Smooth muscle cell (in vitro differentiated cells): ENCODE measurements around the gene LHCGR. TPM values are rescaled to one million over a fixed set of nuclear protein-coding genes. Genes with fewer than 3 reads are reported as not detected.

ENCODE experiments used
- DNase-seq: peaks from one replicate; lab custom pipeline; 2025; ENCODE audit not compliant: unreplicated experiment; lab: John Stamatoyannopoulos, UW
- H2AFZ ChIP-seq: fragments of 200-600 bp; sonication (generic); 2 replicates; pipeline ENCODE4 v1.6.0; 2016; ENCODE audit warnings: antibody characterized with exemption, low read depth, mild to moderate bottlenecking
- H3F3A ChIP-seq: fragments of 200-600 bp; sonication (generic); 2 replicates; pipeline ENCODE4 v1.6.0; 2017; ENCODE audit warnings: antibody characterized with exemption, low read depth
- H3K27ac ChIP-seq: fragments of 200-600 bp; sonication (generic); 2 replicates; pipeline ENCODE4 v1.5.1; 2016; ENCODE audit warnings: low read depth, mild to moderate bottlenecking
- H3K27me3 ChIP-seq: fragments of 200-600 bp; sonication (generic); 2 replicates; pipeline ENCODE4 v1.6.1; 2016; ENCODE audit warnings: low read depth, mild to moderate bottlenecking
- H3K36me3 ChIP-seq: fragments of 200-600 bp; sonication (generic); 2 replicates; pipeline ENCODE4 v1.5.1; 2016; ENCODE audit warnings: low read depth
- H3K4me1 ChIP-seq: fragments of 200-600 bp; sonication (generic); 2 replicates; pipeline ENCODE4 v1.5.1; 2016; ENCODE audit warnings: low read depth
- H3K4me2 ChIP-seq: fragments of 200-600 bp; sonication (generic); 2 replicates; pipeline ENCODE4 v1.6.0; 2016; ENCODE audit warnings: mild to moderate bottlenecking
- H3K4me3 ChIP-seq: fragments of 200-600 bp; sonication (generic); 2 replicates; pipeline ENCODE4 v1.5.1; 2016; ENCODE audit warnings: mild to moderate bottlenecking
- H3K79me2 ChIP-seq: fragments of 200-600 bp; sonication (generic); 2 replicates; pipeline ENCODE4 v1.6.0; 2016; ENCODE audit warnings: low read depth, mild to moderate bottlenecking
- H3K9ac ChIP-seq: fragments of 200-600 bp; sonication (generic); 2 replicates; pipeline ENCODE4 v1.6.0; 2016; ENCODE audit warnings: low read depth
- H3K9me3 ChIP-seq: fragments of 200-600 bp; sonication (generic); replicated peaks from 2 replicates; pipeline ENCODE4 v1.5.1; 2016; ENCODE audit warnings: low read depth
- H4K20me1 ChIP-seq: fragments of 200-600 bp; sonication (generic); 2 replicates; pipeline ENCODE4 v1.6.0; 2016; ENCODE audit warnings: low read depth
- CTCF ChIP-seq: fragments of 200-600 bp; sonication (generic); IDR thresholded peaks from 2 replicates; pipeline ENCODE4 v1.5.1; 2017; ENCODE audit warnings: borderline replicate concordance, mild to moderate bottlenecking, antibody characterized with exemption; ENCODE audit not compliant: insufficient read depth, poor library complexity, severe bottlenecking
- WGBS: methylation state at CpG from one replicate; pipeline ENCODE4 v1.1.7; 2016; ENCODE audit warnings: low lambda C conversion rate; 5-methylcytosine and 5-hydroxymethylcytosine counted together
- polyA plus RNA-seq: library from polyadenylated mRNA; unstranded; fragments of >200 nt; fragmentation: Nextera tagmentation; extraction: Ambion mirVana; gene quantifications from 2 replicates; pipeline ENCODE4 v1.2.1, GENCODE V29; 2016
- total RNA-seq: library from RNA; depleted of rRNA; stranded (reverse); fragments of >200 nt; gene quantifications from 2 replicates; pipeline ENCODE4 v1.2.3, GENCODE V29; 2014

The LHCGR gene
- total and polyA plus RNA-seq, 2 experiments from 2014 or later, result not detected

DNA sequence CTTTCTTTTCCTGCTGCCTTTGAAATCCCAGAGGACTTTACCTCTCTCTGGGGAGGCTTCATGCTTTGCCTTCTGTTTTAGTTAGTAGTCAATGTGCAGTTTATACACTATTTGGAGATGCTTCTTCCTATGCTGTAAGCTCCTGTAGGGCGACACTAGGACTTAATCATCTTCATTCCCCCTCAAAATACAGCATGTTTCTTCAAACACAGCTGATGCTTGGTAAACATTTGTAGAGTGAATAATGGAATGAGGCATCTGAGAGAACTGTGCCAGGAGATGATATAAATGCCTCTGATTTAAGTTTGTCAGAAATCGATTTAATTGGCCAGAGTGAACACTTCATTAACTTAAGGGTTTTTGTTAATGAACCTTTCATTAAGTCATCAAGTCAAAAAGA is 43.4 kb downstream of the LHCGR start:
- Histone ChIP-seq H3K79me2 (no peaks in the 10 kb centered on the region), H3K4me2 (no peak overlapping the region), H3K36me3 (no peaks in the 10 kb centered on the region), H3K9me3 (no peaks in the 10 kb centered on the region), H3K27me3 (peaks cover 6% of the 10 kb centered on the region), H3F3A (peaks cover 4% of the 10 kb centered on the region), H3K27ac (no peak overlapping the region), H3K4me1 (peaks cover 23% of the 10 kb centered on the region), H2AFZ (no peak overlapping the region), H3K9ac (no peak overlapping the region), H3K4me3 (no peak overlapping the region), H4K20me1 (no peaks in the 10 kb centered on the region)
- TF ChIP-seq CTCF, result no peak
- 89% methylated on average over 2 of the region's 2 CpGs for WGBS
- no peak for DNase-seq

DNA sequence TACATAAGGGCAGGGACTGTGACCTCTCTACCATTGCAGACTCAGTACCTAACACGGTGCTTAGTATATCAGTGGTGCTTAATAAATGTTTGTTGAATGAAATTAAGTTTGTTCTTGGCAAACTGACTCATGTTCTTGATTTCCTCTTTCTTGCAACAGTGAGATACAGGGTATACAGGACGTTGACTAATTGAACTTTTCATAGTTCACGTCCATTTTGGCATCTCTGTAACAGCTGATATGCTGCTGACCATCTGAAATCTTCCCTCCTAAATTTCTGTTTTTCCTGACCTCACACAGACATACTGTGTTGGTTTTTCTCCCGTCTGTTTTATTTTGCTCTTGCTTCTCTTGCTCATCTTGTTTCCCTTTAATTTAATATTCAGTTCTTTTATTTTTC is 44.2 kb downstream of the LHCGR start:
- Histone ChIP-seq H2AFZ (no peak overlapping the region), H3K27me3 (peaks cover 6% of the 10 kb centered on the region), H3K9me3 (no peaks in the 10 kb centered on the region), H3K79me2 (no peaks in the 10 kb centered on the region), H3F3A (peaks cover 4% of the 10 kb centered on the region), H3K4me3 (no peak overlapping the region), H3K9ac (no peak overlapping the region), H3K27ac (no peak overlapping the region), H4K20me1 (no peaks in the 10 kb centered on the region), H3K36me3 (no peaks in the 10 kb centered on the region), H3K4me2 (no peak overlapping the region), H3K4me1 (peaks cover 23% of the 10 kb centered on the region)
- TF ChIP-seq CTCF, result no peak
- DNase-seq, result no peak
- WGBS, result 72% methylated on average over 4 of the region's 4 CpGs

GRCh38 chr2:48709096-48710034 is 46.2 kb downstream of the LHCGR start:
- no peaks in the 10 kb centered on the region for H3K79me2 ChIP-seq
- peaks cover 6% of the 10 kb centered on the region for H3K27me3 ChIP-seq
- no peaks in the 10 kb centered on the region for H3K36me3 ChIP-seq
- H3K4me3 ChIP-seq, result no peak overlapping the region
- H3K9me3 ChIP-seq, result no peaks in the 10 kb centered on the region
- 79% methylated on average over 7 of the region's 7 CpGs for WGBS
- H3K4me1 ChIP-seq, result peaks cover 6% of the 10 kb centered on the region
- no peak for DNase-seq
- peaks cover 4% of the 10 kb centered on the region for H3F3A ChIP-seq
- TF ChIP-seq CTCF, result no peak
- H3K27ac ChIP-seq, result no peak overlapping the region
- H2AFZ ChIP-seq, result no peak overlapping the region
- no peak overlapping the region for H3K9ac ChIP-seq
- H3K4me2 ChIP-seq, result no peak overlapping the region
- H4K20me1 ChIP-seq, result no peaks in the 10 kb centered on the region
